ENCODE measurements around the gene PAPPA.

DNA sequence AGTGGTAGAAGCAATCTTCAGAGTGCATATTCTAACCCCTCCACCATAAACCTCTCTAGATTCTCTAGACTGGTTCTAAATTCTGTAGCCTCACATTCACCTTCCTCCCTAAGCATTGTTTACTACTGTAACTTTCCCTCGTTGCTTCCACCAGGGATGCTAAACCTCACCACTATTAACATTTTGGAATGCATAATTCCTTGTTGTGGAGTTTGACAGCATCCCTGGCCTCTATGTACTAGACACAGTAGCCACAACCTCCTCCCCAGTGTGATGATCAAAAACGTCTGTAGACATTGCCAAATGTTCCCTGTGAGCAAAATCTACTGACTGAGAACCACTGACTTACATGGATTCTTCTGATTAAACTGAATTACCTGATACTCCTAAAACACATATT is 18.6 kb downstream of the PAPPA start:
- TF ChIP-seq, protein P1, sequence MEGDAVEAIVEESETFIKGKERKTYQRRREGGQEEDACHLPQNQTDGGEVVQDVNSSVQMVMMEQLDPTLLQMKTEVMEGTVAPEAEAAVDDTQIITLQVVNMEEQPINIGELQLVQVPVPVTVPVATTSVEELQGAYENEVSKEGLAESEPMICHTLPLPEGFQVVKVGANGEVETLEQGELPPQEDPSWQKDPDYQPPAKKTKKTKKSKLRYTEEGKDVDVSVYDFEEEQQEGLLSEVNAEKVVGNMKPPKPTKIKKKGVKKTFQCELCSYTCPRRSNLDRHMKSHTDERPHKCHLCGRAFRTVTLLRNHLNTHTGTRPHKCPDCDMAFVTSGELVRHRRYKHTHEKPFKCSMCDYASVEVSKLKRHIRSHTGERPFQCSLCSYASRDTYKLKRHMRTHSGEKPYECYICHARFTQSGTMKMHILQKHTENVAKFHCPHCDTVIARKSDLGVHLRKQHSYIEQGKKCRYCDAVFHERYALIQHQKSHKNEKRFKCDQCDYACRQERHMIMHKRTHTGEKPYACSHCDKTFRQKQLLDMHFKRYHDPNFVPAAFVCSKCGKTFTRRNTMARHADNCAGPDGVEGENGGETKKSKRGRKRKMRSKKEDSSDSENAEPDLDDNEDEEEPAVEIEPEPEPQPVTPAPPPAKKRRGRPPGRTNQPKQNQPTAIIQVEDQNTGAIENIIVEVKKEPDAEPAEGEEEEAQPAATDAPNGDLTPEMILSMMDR (IDR thresholded peaks at IDR 0.05; ENCODE audit: control extremely low read depth in 1 of 3, insufficient read depth in 1 of 3, low read depth in 1 of 3, low read length in 3 of 3), result no peak
- no peak for TF ChIP-seq MAFK (IDR thresholded peaks at IDR 0.05; ENCODE audit: low read depth, low read length)
- TF ChIP-seq POLR2A (IDR thresholded peaks at IDR 0.05; ENCODE audit: control extremely low read depth in 1 of 2, low read depth in 2 of 2, low read length in 2 of 2), result no peak
- no peak for TF ChIP-seq TCF12 (IDR thresholded peaks at IDR 0.05; ENCODE audit: low read depth, low read length)
- no peak for TF ChIP-seq TBP (IDR thresholded peaks at IDR 0.05; ENCODE audit: low read depth, low read length)
- TF ChIP-seq CREB1 (IDR thresholded peaks at IDR 0.05), result no peak
- TF ChIP-seq PHF8 (conservative IDR thresholded peaks at IDR 0.05; ENCODE audit: low read depth, low read length), result no peak
- TF ChIP-seq FOSL1 (IDR thresholded peaks at IDR 0.05; ENCODE audit: insufficient read depth, low read depth, low read length), result no peak
- no peak for TF ChIP-seq YY1 (IDR thresholded peaks at IDR 0.05; ENCODE audit: low read depth, low read length)
- TF ChIP-seq GABPA (IDR thresholded peaks at IDR 0.05; ENCODE audit: borderline replicate concordance, insufficient read depth, low read length), result no peak
- TF ChIP-seq SP1 (IDR thresholded peaks at IDR 0.05; ENCODE audit: low read depth, low read length), result no peak
- no peak for TF ChIP-seq JUND (IDR thresholded peaks at IDR 0.05; ENCODE audit: low read length)
- no peak for TF ChIP-seq CBX5 (IDR thresholded peaks at IDR 0.05; ENCODE audit: low read depth, low read length)
- TF ChIP-seq, protein P2, sequence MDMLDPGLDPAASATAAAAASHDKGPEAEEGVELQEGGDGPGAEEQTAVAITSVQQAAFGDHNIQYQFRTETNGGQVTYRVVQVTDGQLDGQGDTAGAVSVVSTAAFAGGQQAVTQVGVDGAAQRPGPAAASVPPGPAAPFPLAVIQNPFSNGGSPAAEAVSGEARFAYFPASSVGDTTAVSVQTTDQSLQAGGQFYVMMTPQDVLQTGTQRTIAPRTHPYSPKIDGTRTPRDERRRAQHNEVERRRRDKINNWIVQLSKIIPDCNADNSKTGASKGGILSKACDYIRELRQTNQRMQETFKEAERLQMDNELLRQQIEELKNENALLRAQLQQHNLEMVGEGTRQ (IDR thresholded peaks at IDR 0.05; ENCODE audit: low read length), result no peak

Measured in H1 (cell line).